Naive thymus-derived CD8-positive, alpha-beta T cell (primary cell): ENCODE measurements around the gene SMYD3. TPM values are rescaled to one million over a fixed set of nuclear protein-coding genes. Genes with fewer than 3 reads are reported as not detected.

Experiments used
- ATAC-seq, 2 donors: fragments of 150-1000 bp; cut with Tn5 transposase in 1 of 2; sonication (Bioruptor Pico), chemical (Tn5 transposase) in 1 of 2; 1 replicate in 1 of 2; 2 replicates in 1 of 2; pipeline ENCODE4 v1.10.0; 2021; ENCODE audit warnings: mild to moderate bottlenecking in 2 of 2, moderate library complexity in 2 of 2
- POLR2A ChIA-PET: fragments of 350-600 bp; sonication (Branson Sonifier 250); formaldehyde crosslinking; loops from one replicate; lab custom pipeline; 2021; ENCODE audit warnings: antibody characterized with exemption; lab: Charles Lee
- DNase-seq, 10 donors: peaks; one replicate each; pipeline versions ENCODE4 v3.0.0 to v3.0.0-alpha.2; 2020 to 2022
- H3K27ac Mint-ChIP-seq, 10 donors: one replicate each; pipeline ENCODE4 v1.8.0; 2020 to 2022; ENCODE audit warnings: mild to moderate bottlenecking in 10 of 10, mixed read lengths in 10 of 10, moderate library complexity in 4 of 10, inconsistent platforms in 1 of 10
- H3K27me3 Mint-ChIP-seq, 5 donors: one replicate each; pipeline ENCODE4 v1.8.0; 2021 to 2022; ENCODE audit warnings: mixed read lengths in 5 of 5
- H3K36me3 Mint-ChIP-seq, 3 donors: one replicate each; pipeline ENCODE4 v1.8.0; 2020 to 2022; ENCODE audit warnings: mixed read lengths in 3 of 3, mild to moderate bottlenecking in 2 of 3, inconsistent platforms in 1 of 3
- H3K4me1 Mint-ChIP-seq, 4 donors: one replicate each; pipeline ENCODE4 v1.8.0; 2021 to 2022; ENCODE audit warnings: mixed read lengths in 4 of 4
- H3K4me3 Mint-ChIP-seq, 10 donors: one replicate each; pipeline ENCODE4 v1.8.0; 2020 to 2022; ENCODE audit warnings: mild to moderate bottlenecking in 10 of 10, mixed read lengths in 10 of 10, moderate library complexity in 6 of 10, inconsistent platforms in 1 of 10
- H3K9me3 Mint-ChIP-seq, 9 donors: one replicate each; pipeline ENCODE4 v1.8.0; 2020 to 2022; ENCODE audit warnings: mixed read lengths in 9 of 9, mild to moderate bottlenecking in 3 of 9, inconsistent platforms in 1 of 9, moderate library complexity in 1 of 9
- polyA plus RNA-seq, 3 donors: library from polyadenylated mRNA; unstranded; fragments of 300-500 nt; fragmentation: Illumina TruSeq; gene quantifications; one replicate each; pipeline ENCODE4 v1.2.3, GENCODE V29; 2021
- total RNA-seq, 8 experiments: library from RNA in 2 of 8; stranded (reverse) in 2 of 8; gene quantifications; one replicate each; pipeline ENCODE4 v1.2.3 and lab custom pipeline; 2021 to 2026

Gene SMYD3
- total and polyA plus RNA-seq, 5 experiments from 2014 or later: 19.1 to 42.1 (median 36.5) TPM

DNA sequence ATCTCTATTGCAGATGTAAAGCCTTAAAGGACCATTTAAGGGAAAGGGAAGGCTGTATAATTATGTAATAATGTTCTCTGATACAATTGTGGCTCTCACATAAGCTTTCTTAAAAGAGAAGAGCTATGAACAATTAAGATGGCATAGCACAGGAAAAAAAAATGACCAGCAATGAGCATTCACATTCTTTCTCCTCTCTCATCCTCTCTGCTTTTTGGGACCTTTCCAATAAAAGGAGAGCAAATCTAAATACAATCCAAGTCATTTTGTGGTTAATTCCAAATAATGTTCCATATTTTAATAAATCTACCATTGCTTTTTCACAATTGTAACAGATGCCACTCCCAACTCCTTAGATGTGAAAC is 23.5 kb downstream of the SMYD3 start:
- Mint-ChIP-seq H3K27ac (peak overlapping the region in 5 of 10 donors; percentile 2 to 54 (median 7)), H3K4me3 (peak overlapping the region in 7 of 10 donors; percentile 1 to 28 (median 18)), H3K36me3 (peaks cover 3 to 16% (median 4%) of the 10 kb centered on the region in 3 donors), H3K9me3 (no peaks in the 10 kb centered on the region), H3K4me1 (peaks cover 11 to 30% (median 29%) of the 10 kb centered on the region in 4 donors), H3K27me3 (no peaks in the 10 kb centered on the region)
- DNase-seq (no peak), ATAC-seq (no peak)
- POLR2A ChIA-PET: no interaction called here

DNA sequence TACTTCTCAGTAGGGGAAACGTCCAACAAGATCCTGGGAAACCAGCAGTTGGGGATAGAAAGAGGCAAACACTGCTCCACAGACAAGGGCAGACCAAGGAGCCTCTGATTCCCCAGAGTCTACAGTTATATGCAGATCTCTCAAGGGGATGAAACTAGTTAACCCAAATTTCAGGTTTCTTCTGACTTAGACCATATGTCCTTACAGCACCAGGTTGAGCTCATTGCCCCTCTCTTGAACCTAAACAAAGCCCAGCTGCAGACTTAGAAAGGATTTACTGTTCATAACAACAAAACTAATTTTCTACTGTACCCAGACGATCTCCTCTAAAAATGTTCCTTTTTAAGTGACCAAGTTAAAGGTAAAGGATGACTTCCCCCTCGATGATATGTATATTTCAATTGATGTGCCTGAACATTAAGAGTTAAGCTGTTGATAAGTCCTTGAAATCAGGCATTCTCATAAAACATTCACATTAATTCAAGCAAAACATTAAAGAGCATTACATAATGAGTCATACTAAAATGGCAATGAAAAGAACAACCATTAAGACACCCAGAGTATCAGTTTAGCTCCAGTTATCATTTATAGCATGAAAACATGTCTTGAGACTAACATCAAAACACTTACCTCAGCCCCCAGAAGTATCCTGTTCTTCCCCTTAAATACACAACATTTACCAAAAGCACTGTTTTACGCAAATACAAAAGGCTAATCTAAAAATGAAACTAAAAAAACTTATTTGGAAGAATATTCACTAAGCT is 24.1 kb downstream of the SMYD3 start:
- no peak for DNase-seq
- H3K9me3 Mint-ChIP-seq: no peaks in the 10 kb centered on the region
- peak overlapping the region in 5 of 10 donors; percentile 1 to 28 (median 16) for H3K4me3 Mint-ChIP-seq
- ATAC-seq: no peak
- peaks cover 9 to 30% (median 29%) of the 10 kb centered on the region in 4 donors for H3K4me1 Mint-ChIP-seq
- no peaks in the 10 kb centered on the region for H3K27me3 Mint-ChIP-seq
- H3K36me3 Mint-ChIP-seq: peaks cover 0 to 11% (median 2%) of the 10 kb centered on the region in 3 donors
- H3K27ac Mint-ChIP-seq: peak overlapping the region in 4 of 10 donors; percentile 2 to 33 (median 6)
- POLR2A ChIA-PET: no interaction called here

DNA sequence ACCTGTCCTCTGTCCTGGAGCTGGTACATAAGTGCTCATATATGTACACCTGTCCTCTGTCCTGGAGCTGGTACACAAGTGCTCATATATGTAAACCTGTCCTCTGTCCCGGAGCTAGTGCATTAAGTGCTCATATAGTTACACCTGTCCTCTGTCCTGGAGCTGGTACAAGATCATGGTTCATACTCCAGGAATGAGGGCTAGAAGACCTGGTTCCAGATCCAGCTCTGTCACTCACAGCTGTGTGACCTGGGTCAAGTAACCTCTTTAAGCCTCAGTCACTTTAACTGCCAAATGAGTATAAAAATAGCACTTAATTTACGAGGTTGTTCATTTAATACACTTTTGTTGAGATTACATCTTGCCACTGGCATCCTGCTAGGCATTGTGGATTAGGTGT is 28.0 kb downstream of the SMYD3 start:
- H3K36me3 Mint-ChIP-seq: peaks cover 0 to 6% (median 0%) of the 10 kb centered on the region in 3 donors
- H3K27me3 Mint-ChIP-seq: no peaks in the 10 kb centered on the region

DNA sequence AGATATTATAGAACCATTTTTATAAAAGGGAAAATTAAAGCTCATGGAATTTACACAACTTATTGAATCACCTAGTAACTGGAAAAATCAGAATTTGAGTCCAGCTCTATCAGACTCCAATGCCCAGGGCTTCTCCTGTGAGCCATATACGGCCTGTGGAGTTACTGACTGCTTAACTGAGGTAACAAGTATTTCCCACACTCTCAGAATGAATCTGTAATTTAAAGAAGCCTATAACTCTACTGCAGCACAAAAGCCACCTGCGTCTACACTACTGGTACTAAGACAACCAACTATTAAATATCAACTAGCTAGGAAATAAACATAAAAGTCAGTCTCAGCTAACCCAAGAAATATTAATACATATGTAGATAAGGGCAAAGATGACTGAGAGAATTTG is 29.4 kb downstream of the SMYD3 start:
- ATAC-seq (no peak), DNase-seq (no peak)
- Mint-ChIP-seq H3K4me3 (no peak overlapping the region), H3K4me1 (peaks cover 3 to 15% (median 13%) of the 10 kb centered on the region in 4 donors), H3K36me3 (peaks cover 0 to 6% (median 0%) of the 10 kb centered on the region in 3 donors), H3K27me3 (no peaks in the 10 kb centered on the region), H3K27ac (peak overlapping the region in 1 of 10 donors; percentile 16), H3K9me3 (no peaks in the 10 kb centered on the region)
- POLR2A ChIA-PET: no interaction called here

More for the DNA sequence above, 28.0 kb downstream of the SMYD3 start:
- ATAC-seq (no peak), DNase-seq (no peak)
- no peaks in the 10 kb centered on the region for H3K9me3 Mint-ChIP-seq
- peaks cover 7 to 28% (median 24%) of the 10 kb centered on the region in 4 donors for H3K4me1 Mint-ChIP-seq
- POLR2A ChIA-PET: interaction anchor here (0.7 to 0.8 kb wide), 2 partner anchors 13 to 35 kb away, joined by 4 read pairs; no protein-coding TSS in a partner anchor
- no peak overlapping the region for H3K4me3 Mint-ChIP-seq
- H3K27ac Mint-ChIP-seq: no peak overlapping the region

DNA sequence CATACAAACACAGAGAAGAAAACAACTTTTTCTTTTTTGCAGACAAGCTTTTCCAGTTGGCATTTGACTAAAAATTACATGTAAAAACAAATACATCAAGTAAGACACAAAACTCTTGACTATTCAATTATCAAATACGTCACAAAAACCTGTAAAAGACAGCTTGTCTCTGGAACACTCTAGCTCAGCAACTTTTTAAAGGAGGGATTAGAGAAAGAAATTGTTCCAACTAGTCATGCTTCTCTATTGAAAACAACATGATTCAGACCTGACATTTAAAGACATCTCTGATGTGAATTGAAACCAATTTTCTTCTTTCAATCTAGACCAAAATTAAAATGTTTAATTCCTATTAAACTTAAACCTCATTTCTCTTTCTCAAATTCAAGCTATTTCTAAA is 30.3 kb downstream of the SMYD3 start:
- no peaks in the 10 kb centered on the region for H3K27me3 Mint-ChIP-seq
- ATAC-seq (no peak), DNase-seq (no peak)
- peaks cover 3 to 14% (median 11%) of the 10 kb centered on the region in 4 donors for H3K4me1 Mint-ChIP-seq
- H3K36me3 Mint-ChIP-seq: peaks cover 0 to 6% (median 0%) of the 10 kb centered on the region in 3 donors
- no peaks in the 10 kb centered on the region for H3K9me3 Mint-ChIP-seq
- POLR2A ChIA-PET: no interaction called here
- no peak overlapping the region for H3K4me3 Mint-ChIP-seq
- H3K27ac Mint-ChIP-seq: peak overlapping the region in 1 of 10 donors; percentile 16

DNA sequence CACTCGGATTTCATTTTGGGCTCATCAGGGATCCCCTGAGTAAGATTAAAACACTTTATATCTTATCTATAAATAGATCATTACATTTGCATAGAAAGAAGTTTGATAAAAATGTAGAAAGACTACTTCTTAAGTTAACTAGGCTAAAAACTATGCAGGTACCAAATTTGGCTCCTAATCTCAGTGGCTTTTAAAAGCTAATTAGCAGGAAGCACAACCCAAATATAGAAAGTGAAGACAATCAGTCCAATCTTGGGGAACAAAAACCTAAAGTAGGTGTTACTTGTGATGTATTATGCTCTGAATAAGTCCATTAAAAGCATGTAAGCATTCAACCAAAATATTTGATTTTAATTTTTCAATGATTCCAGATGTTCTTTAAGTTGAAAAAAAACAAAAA is 35.4 kb downstream of the SMYD3 start:
- DNase-seq (no peak), ATAC-seq (no peak)
- POLR2A ChIA-PET: no interaction called here
- H3K27me3 Mint-ChIP-seq: no peaks in the 10 kb centered on the region
- no peaks in the 10 kb centered on the region for H3K9me3 Mint-ChIP-seq
- H3K27ac Mint-ChIP-seq: peak overlapping the region in 1 of 10 donors; percentile 68
- peaks cover 0 to 9% (median 4%) of the 10 kb centered on the region in 4 donors for H3K4me1 Mint-ChIP-seq
- H3K4me3 Mint-ChIP-seq: no peak overlapping the region
- H3K36me3 Mint-ChIP-seq: peaks cover 0 to 2% (median 0%) of the 10 kb centered on the region in 3 donors

DNA sequence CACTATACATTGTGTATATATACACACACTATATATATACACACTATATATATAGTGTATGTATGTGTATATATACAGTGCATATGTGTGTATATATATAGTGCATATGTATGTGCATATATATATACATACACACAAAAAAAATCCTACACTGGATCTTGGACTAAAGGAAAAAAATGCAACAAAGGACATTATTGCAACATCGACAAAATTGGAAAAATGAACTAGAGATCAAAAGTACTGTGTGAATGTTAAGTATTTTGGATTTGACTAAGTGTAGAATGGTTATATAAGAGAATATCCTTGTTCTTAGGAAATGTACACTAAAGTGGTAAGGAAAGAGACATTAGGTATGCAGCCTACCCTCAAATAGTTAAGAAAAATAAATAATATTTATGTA is 36.5 kb downstream of the SMYD3 start:
- no peak overlapping the region for H3K27ac Mint-ChIP-seq
- peaks cover 3 to 9% (median 6%) of the 10 kb centered on the region in 4 donors for H3K4me1 Mint-ChIP-seq
- no peaks in the 10 kb centered on the region for H3K27me3 Mint-ChIP-seq
- DNase-seq (no peak), ATAC-seq (no peak)
- H3K4me3 Mint-ChIP-seq: no peak overlapping the region
- peaks cover 0 to 6% (median 3%) of the 10 kb centered on the region in 3 donors for H3K36me3 Mint-ChIP-seq
- no peaks in the 10 kb centered on the region for H3K9me3 Mint-ChIP-seq
- POLR2A ChIA-PET: no interaction called here

DNA sequence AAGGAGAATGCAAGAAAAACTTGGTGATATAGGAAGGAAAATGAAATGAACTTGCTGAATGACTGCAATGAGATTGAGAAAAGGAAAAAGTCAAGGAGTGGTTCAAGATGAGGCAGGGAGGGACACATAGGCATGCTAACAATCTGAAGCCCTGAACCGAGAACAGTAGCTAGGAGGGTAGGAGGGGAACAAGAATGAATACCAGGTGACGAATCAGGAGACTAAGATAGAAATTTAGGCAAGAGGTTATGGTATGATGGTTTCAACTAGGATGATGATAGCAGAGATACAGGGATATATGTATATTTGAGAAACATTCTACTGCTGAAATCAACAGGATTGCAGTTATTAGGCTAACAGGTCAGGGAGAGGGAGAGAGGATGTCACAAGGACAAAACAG is 44.1 kb downstream of the SMYD3 start:
- DNase-seq: no peak
- peak overlapping the region in 1 of 10 donors; percentile 1 for H3K27ac Mint-ChIP-seq
- H3K9me3 Mint-ChIP-seq: no peaks in the 10 kb centered on the region
- peaks cover 8 to 19% (median 11%) of the 10 kb centered on the region in 3 donors for H3K36me3 Mint-ChIP-seq
- H3K4me3 Mint-ChIP-seq: no peak overlapping the region
- no peak for ATAC-seq
- POLR2A ChIA-PET: interaction anchor here (0.5 kb wide), 1 partner anchor 234 kb away, joined by 8 read pairs; no protein-coding TSS in a partner anchor
- peaks cover 15 to 31% (median 24%) of the 10 kb centered on the region in 4 donors for H3K4me1 Mint-ChIP-seq
- H3K27me3 Mint-ChIP-seq: no peaks in the 10 kb centered on the region

DNA sequence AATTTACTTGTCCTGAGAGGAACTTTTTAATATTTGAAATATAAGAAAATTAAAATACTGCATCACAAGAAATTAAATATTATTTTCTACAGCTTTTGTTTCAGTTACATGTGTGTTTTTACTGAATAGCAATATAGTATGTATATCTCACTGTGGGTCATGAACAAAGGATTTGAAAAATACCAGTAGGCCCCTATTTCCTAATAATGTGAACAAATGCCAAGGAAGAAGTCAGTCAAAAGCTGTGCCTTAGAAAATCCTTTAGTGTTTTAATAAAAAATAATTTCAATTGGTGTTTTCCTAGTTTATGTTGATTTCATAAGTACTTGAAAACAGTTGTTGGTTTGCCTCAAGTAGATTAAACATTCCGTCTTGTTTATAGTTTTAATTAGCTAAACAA is 46.7 kb downstream of the SMYD3 start:
- peaks cover 17 to 35% (median 28%) of the 10 kb centered on the region in 4 donors for H3K4me1 Mint-ChIP-seq
- peaks cover 8 to 17% (median 9%) of the 10 kb centered on the region in 3 donors for H3K36me3 Mint-ChIP-seq
- no peaks in the 10 kb centered on the region for H3K9me3 Mint-ChIP-seq
- no peak overlapping the region for H3K4me3 Mint-ChIP-seq
- no peak for DNase-seq
- peak overlapping the region in 1 of 10 donors; percentile 12 for H3K27ac Mint-ChIP-seq
- no peak for ATAC-seq
- H3K27me3 Mint-ChIP-seq: no peaks in the 10 kb centered on the region
- POLR2A ChIA-PET: no interaction called here

DNA sequence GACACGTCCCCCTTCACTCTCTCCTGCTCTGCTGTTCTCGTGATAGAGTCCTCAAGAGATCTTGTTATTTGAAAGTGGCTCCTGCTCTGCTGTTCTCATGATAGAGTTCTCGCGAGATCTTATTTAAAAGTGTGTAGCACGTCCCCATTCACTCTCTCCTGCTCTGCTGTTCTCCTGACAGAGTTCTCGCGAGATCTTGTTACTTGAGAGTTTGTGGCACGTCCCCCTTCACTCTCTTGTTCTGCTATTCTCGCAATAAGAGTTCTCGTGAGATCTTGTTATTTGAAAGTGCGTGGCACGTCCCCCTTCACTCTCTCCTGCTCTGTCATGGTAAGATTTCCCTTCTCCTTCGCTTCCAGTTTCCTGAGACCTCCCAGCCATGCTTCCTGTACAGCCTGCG is 47.9 kb downstream of the SMYD3 start:
- POLR2A ChIA-PET: no interaction called here
- Mint-ChIP-seq H3K4me1 (peaks cover 17 to 35% (median 27%) of the 10 kb centered on the region in 4 donors), H3K27ac (peak overlapping the region in 1 of 10 donors; percentile 12), H3K27me3 (no peaks in the 10 kb centered on the region), H3K9me3 (no peaks in the 10 kb centered on the region), H3K4me3 (no peak overlapping the region), H3K36me3 (peaks cover 8 to 11% (median 9%) of the 10 kb centered on the region in 3 donors)
- DNase-seq: no peak
- ATAC-seq: no peak

DNA sequence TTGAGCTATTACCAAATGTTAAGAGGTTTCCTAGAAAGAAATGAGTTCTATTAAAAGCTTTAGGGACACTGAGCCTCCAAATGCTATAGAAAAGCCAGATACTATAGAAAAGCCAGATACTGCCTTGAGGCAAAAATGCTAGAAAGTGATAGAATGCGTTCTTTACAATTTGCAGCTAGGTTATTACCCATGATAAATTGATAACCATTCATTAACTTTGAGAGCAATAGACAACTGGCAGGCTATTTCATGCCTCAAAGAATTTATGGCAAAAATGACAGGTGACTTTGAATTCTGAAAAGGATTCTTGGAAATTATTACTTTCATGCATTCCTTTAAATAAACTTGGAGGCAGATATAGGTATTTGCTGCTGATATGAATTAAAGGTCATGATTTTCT is 51.6 kb downstream of the SMYD3 start:
- no peak overlapping the region for H3K4me3 Mint-ChIP-seq
- DNase-seq (no peak), ATAC-seq (no peak)
- H3K36me3 Mint-ChIP-seq: peaks cover 8 to 9% (median 8%) of the 10 kb centered on the region in 3 donors
- H3K4me1 Mint-ChIP-seq: peaks cover 16 to 48% (median 25%) of the 10 kb centered on the region in 4 donors
- no peak overlapping the region for H3K27ac Mint-ChIP-seq
- H3K9me3 Mint-ChIP-seq: no peaks in the 10 kb centered on the region
- no peaks in the 10 kb centered on the region for H3K27me3 Mint-ChIP-seq
- POLR2A ChIA-PET: no interaction called here

DNA sequence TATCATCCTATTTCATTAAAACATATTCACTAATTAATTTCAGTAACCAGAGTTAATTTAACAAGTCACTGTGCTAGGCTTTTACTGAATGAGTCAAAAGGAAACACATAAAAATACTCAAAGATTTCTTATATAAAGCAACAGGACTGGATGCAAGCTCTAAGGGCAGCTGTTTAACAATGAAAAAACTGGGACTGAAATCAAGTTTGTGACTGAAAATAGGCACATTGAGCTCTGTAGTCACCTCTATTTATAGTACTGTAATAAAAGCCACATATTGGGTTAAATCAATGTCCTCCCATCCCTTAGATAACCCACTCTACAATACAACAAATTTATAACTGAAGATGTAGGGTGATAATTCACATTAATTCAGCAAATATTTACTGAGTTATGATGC is 52.4 kb downstream of the SMYD3 start:
- Mint-ChIP-seq H3K4me3 (no peak overlapping the region), H3K27me3 (no peaks in the 10 kb centered on the region), H3K9me3 (peaks cover 0 to under 1% (median 0%) of the 10 kb centered on the region in 9 donors), H3K27ac (peak overlapping the region in 1 of 10 donors; percentile 13), H3K4me1 (peaks cover 11 to 41% (median 21%) of the 10 kb centered on the region in 4 donors), H3K36me3 (peaks cover 5 to 9% (median 8%) of the 10 kb centered on the region in 3 donors)
- POLR2A ChIA-PET: no interaction called here
- ATAC-seq: no peak
- DNase-seq: no peak

DNA sequence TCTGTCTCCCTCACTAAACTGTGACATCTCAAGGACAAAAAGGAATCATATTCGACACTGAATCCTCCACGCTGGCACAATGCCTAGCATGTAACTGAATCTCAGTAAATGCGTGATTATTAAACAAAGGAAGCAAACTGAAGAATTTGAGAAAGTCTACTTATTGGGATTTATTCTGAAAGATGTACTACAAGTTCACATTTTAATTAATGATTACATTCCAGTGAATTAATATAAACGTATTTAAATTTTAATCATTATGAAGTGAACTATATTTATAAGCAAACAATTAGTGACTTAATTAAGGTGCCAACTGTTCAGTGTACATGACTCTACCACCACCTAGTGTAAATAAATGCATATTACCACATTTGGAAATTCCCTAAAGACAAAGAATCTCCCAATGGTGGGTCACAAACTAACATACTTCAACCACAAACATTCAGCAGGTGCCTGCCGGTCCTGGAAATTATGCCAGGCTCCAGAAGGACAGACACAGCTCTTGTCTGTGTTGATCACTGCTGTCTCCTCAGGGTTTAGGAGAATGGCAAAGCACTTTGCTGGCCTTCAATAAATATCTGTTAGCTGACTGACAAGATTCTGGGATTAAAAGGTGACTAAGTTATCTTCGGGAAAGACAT is 56.3 kb downstream of the SMYD3 start:
- no peak overlapping the region for H3K27ac Mint-ChIP-seq
- peaks cover 0 to 24% (median 9%) of the 10 kb centered on the region in 4 donors for H3K4me1 Mint-ChIP-seq
- peaks cover 0 to 14% (median 3%) of the 10 kb centered on the region in 9 donors for H3K9me3 Mint-ChIP-seq
- DNase-seq: peak in 2 of 10 donors; percentile 5 to 7
- H3K36me3 Mint-ChIP-seq: peaks cover 2 to 9% (median 8%) of the 10 kb centered on the region in 3 donors
- ATAC-seq: no peak
- no peaks in the 10 kb centered on the region for H3K27me3 Mint-ChIP-seq
- POLR2A ChIA-PET: no interaction called here
- H3K4me3 Mint-ChIP-seq: no peak overlapping the region
